GM18517 (cell line): ENCODE results near the gene SFT2D2.
"Not testable (repeated sequence)": the region's sequence is repeated elsewhere in the genome, so short reads cannot be mapped to it uniquely, and the experiment has no call there.

Experiments used
- ATAC-seq: cut with Tn5 transposase; IDR thresholded peaks from one replicate; pipeline ENCODE4 v1.9.1; 2021; ENCODE audit warnings: mild to moderate bottlenecking, moderate library complexity; ENCODE audit not compliant: unreplicated experiment

Gene SFT2D2

GRCh38 chr1:168225476-168226190 is at the start of gene SFT2D2:
Gene SFT2D2, plus strand, starts transcription at chr1:168226004. Its CDS starts 76 bp downstream, at chr1:168226080.
- peak; percentile 68 for ATAC-seq

DNA sequence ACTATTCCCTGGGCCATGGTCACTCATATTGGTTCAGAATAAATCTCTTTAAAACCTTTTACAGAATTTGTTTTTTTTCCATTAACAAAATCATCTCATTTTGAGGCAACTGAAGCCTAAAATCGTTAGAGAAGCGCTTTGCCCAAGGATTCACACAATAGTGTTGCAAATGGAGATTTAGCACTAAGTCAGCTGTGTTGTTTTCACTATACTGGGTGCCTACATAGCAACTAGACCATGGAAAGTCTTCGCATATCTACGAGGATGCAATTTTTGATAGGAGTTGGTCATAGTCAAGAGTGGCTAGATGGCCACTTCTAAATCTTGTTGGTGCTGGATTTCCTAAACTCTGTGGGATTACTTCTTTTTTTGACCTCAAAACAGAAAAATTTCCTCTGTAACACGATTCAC is 47.6 kb upstream of the SFT2D2 start:
- ATAC-seq, result no peak

DNA sequence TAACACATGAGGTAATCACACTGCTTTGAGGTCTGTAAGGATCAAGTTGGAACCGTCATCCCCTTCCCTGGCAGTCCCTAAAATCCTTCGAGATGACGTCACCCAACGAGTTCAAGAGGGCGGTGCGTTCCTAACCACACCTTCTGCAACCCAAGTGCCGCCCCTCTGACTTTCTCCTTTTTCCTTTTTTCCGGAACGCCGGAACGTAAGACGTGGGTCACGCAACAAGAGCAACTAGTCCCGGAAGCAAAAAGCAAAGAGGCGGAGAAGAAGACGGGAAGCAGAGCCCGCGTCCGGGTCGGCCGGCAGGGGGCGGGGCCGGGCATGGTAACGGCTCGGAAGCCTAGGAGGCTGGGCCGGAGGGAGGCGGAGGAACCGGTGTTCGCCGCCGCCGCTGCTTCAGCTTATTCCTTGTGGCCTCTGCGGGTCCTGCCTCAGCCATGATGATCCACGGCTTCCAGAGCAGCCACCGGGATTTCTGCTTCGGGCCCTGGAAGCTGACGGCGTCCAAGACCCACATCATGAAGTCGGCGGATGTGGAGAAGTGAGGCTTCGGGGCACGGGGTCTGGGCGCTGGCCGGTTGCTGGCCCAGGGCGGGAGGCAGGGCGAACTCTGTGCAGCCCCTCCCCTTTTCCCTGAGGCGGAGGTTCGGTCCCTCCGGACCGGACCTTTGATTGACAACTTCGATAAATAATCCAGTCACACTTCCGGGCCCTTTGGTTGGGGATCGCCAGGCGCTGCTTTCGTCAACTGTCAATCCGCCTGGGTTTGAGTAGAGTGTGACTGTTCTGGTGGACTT is 47.0 kb upstream of the SFT2D2 start, which contains the start of gene TIPRL:
TSS of gene TIPRL (plus strand) at position 325 of the 800 bp plus-strand sequence. CDS start at position 441, 116 bp downstream.
- peak; percentile 87 for ATAC-seq

- no peak for ATAC-seq
Measured at GRCh38 chr1:168179438-168180147, 46.2 kb upstream of the SFT2D2 start.

GRCh38 chr1:168180148-168180524 is 45.7 kb upstream of the SFT2D2 start:
- ATAC-seq, result no peak

- not testable (repeated sequence) for ATAC-seq
Measured at GRCh38 chr1:168181063-168181720, 44.6 kb upstream of the SFT2D2 start.

- no peak for ATAC-seq
Measured at GRCh38 chr1:168187177-168187576, 38.6 kb upstream of the SFT2D2 start.

DNA sequence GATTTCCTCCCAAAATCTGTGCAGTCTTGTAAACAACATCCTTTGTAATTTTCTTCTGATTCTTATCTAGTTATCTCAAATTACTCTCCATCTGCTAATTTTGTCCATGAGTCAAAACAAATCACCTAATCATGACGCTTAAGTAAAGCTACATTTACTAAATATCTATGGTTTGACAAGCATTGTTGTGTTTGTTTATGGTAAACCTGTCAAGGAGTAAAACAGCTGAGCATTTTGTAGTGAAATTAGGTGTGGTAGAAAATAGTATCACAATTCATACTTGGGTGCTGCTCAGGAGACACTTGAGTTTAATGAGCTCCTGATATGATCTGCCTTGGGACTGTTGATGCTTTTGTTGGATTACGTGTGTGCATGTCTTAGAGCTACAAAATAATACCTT is 35.4 kb upstream of the SFT2D2 start:
- no peak for ATAC-seq

- ATAC-seq, result no peak
Measured at GRCh38 chr1:168195199-168196135, 30.3 kb upstream of the SFT2D2 start.

GRCh38 chr1:168199056-168199455 is 26.7 kb upstream of the SFT2D2 start:
- ATAC-seq, result no peak

DNA sequence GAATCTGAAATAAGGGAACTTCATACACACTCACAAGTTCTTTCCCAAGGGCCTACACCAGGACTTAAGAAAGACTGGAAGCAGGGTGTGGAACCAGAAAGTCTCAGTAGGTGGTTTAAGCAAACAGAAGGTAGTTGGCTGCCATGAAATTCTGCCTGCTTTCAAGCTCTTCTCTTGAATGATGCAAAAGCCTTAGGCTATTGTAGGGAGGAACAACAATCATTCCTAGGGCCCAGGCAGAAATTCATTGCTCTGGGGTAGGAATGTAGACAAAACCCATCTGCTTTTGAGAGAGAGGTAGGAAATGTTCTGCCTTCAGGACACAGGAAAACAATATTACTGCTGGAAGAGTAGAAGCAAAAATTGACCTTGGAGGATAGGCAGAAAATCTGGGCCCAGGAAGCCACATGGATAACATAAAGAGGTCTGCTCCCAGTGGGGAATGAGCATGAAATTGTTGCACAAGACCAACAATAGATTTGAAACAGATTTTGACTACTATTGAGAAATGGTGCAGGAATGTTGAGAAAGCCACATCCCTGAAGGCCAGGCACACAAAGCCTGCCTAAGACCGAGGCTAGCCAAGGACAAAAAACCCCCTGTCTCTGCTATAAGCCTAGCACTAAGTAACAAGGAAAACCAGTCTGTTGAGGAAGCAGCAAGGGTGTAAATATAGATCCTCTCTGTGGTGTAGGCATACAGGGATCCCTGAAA is 22.7 kb upstream of the SFT2D2 start:
- no peak for ATAC-seq

GRCh38 chr1:168206111-168206510 is 19.7 kb upstream of the SFT2D2 start:
- no peak for ATAC-seq

- ATAC-seq, result not testable (repeated sequence)
Measured at GRCh38 chr1:168207673-168208072, 18.1 kb upstream of the SFT2D2 start.

GRCh38 chr1:168210312-168210711 is 15.5 kb upstream of the SFT2D2 start:
- ATAC-seq, result no peak

DNA sequence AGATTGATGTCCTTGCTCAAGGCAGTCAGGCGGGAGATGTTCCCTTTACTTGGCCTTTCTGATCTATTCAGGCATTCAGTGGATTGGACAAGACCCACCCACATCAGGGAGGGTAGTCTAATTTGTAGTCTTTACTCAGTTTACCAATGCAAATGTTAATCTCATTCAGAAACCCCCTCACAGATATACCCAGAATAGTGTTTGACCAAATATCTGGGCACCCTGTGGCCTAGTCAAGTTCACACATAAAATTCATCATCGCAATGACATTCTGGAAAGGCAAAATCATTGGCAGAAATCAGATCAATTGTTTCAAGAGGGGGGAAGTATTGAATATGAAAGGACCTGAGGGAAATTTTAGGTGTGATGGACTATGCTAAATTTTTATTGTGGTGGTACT is 12.5 kb upstream of the SFT2D2 start:
- no peak for ATAC-seq

GRCh38 chr1:168216171-168216570 is 9.6 kb upstream of the SFT2D2 start:
- no peak for ATAC-seq

DNA sequence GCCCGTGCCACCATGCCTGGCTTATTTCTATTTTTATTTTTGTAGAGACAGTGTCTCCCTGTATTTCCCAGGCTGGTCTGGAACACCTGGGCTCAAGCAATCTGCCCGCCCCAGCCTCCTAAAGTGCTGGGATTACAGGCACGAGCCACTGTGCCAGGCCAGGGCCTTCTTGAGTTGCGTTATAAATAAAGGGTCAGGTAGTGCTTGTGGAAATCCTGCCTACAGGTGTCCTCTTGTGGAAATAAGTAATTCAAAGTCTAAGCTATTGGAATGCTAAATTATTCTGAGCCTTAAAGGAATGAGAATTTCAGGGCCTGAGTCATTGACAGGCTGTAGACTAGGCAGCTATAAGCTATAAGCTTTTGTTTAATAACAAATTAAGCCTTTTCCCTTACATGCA is 8.1 kb upstream of the SFT2D2 start:
- ATAC-seq, result no peak

DNA sequence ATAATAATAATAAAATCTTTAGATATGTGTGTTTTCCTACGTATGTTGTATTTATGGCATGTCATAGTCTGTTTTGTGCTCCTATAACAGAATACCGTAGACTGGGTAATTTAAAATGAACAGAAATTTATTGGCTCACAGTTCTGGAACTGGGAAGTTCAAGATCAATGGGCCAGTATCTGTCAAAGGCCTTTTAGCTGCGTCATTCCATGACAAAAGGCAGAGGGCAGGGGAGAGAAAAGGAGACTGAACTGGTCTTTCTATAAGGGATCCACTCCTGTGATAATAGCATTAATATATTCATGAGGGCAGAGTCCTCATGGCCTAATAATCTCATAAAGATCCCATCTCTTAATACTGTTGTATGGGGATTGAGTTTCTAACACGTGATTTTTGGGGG is 7.1 kb upstream of the SFT2D2 start:
- ATAC-seq, result no peak

GRCh38 chr1:168220470-168220871 is 5.3 kb upstream of the SFT2D2 start:
- ATAC-seq, result no peak
